K562 treated with DMSO at 1 percent for 24 hours (cell line): Measurements from ENCODE around the gene BMP8B. TPM values are rescaled to one million over a fixed set of nuclear protein-coding genes. Genes with fewer than 3 reads are reported as not detected.

Source experiments
- total RNA-seq: library from RNA; unstranded; fragments of 300-600 nt; gene quantifications from 2 replicates; pipeline ENCODE4 v1.2.3, GENCODE V29; 2022; ENCODE audit warnings: low read depth; ENCODE audit not compliant: insufficient read depth

Gene BMP8B, protein sequence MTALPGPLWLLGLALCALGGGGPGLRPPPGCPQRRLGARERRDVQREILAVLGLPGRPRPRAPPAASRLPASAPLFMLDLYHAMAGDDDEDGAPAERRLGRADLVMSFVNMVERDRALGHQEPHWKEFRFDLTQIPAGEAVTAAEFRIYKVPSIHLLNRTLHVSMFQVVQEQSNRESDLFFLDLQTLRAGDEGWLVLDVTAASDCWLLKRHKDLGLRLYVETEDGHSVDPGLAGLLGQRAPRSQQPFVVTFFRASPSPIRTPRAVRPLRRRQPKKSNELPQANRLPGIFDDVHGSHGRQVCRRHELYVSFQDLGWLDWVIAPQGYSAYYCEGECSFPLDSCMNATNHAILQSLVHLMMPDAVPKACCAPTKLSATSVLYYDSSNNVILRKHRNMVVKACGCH
- 1.7 TPM in 2 replicates for total RNA-seq

GRCh38 chr1:39788758-39789570, at the start of gene BMP8B:
Gene BMP8B (minus strand): TSS chr1:39788865. CDS start chr1:39788485, 380 bp downstream.

DNA sequence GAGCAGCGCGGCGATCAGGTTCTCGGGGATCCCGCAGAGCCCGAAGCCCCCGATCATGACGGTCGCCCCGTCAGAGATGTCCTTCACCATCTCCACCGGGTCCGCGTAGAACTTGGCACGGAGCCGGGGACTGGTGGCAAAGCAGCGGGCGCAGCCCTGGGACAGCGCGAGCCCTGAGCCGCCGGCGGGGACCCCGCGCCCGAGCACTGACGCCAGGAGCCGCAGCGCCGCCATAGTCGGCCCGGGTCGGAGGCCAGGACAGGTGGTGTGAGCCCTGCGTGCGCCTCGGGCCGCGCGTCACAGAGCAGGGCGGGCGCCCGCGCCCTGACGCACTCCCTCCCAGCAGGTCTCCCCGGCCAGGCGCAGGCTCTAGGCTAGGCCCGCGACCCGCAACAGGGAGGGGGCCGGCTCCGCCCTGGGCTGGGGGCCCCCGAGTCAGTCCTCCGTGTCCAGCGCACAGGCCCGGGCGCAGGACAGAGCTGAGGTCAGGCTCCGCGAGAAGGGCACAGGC, 17.6 kb downstream of the BMP8B start, which contains the start of gene OXCT2:
Gene OXCT2 (minus strand): TSS at position 327 of the 511 bp plus-strand sequence. CDS start 93 bp downstream, at position 234.

GRCh38 chr1:39738622-39739366, 49.9 kb downstream of the BMP8B start, which contains the start of gene PPIE:
Gene PPIE (plus strand): TSS chr1:39738882. CDS start chr1:39738901, 19 bp downstream.

Other genes starting within 250 kb of the BMP8B start
- gene PABPC4, start 212.1 kb downstream of the BMP8B start, total RNA-seq: 137 and 147 TPM in 2 replicates
- gene HEYL, start 149.2 kb downstream of the BMP8B start, total RNA-seq: 1.5 and 2.0 TPM in 2 replicates
- 0.29 TPM in 1 of 2 replicates, not detected in the other for gene NT5C1A, start 116.8 kb downstream of the BMP8B start, total RNA-seq
- gene HPCAL4, start 97.4 kb downstream of the BMP8B start, total RNA-seq: 0.09 and 0.17 TPM in 2 replicates
- 121 and 122 TPM in 2 replicates for gene PPIE, start 50.0 kb downstream of the BMP8B start, total RNA-seq
- gene OXCT2, start 17.5 kb downstream of the BMP8B start, total RNA-seq: 1.1 and 2.3 TPM in 2 replicates
- gene TRIT1, start 94.6 kb upstream of the BMP8B start, total RNA-seq: 24.0 and 30.1 TPM in 2 replicates
- 14.5 and 18.3 TPM in 2 replicates for gene MYCL, start 113.1 kb upstream of the BMP8B start, total RNA-seq
- not detected in 2 replicates for gene MFSD2A, start 166.3 kb upstream of the BMP8B start, total RNA-seq